Measurements from ENCODE around the gene TMEM19.

The TMEM19 gene

DNA sequence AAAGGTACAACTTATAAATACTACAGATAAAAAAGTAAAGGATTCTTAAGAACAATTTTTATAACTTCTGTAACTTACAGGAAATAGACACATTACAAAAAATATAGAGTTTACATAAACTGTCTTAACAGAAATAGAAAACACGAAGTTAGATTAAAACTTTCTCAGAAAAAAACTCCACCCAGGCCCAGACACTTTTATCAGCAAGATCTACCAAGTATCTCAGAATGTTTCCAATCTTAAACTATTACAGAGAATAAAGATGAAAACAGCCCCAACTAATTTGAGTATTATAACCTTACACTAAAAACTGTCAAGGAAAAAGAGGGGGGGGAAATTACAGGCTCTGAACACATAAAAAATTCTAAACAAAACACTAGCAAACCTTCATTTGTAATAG, 30.4 kb upstream of the TMEM19 start:
- TF ChIP-seq, protein P1, sequence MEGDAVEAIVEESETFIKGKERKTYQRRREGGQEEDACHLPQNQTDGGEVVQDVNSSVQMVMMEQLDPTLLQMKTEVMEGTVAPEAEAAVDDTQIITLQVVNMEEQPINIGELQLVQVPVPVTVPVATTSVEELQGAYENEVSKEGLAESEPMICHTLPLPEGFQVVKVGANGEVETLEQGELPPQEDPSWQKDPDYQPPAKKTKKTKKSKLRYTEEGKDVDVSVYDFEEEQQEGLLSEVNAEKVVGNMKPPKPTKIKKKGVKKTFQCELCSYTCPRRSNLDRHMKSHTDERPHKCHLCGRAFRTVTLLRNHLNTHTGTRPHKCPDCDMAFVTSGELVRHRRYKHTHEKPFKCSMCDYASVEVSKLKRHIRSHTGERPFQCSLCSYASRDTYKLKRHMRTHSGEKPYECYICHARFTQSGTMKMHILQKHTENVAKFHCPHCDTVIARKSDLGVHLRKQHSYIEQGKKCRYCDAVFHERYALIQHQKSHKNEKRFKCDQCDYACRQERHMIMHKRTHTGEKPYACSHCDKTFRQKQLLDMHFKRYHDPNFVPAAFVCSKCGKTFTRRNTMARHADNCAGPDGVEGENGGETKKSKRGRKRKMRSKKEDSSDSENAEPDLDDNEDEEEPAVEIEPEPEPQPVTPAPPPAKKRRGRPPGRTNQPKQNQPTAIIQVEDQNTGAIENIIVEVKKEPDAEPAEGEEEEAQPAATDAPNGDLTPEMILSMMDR (IDR thresholded peaks at IDR 0.05; ENCODE audit: borderline replicate concordance, insufficient read depth, low read depth, low read length), result no peak
- H3K4me3 ChIP-seq (ENCODE audit: low read depth, low read length), result no peak overlapping the region

GRCh38 chr12:71655907-71656306, 30.0 kb upstream of the TMEM19 start:
- TF ChIP-seq, protein P1 (IDR thresholded peaks at IDR 0.05; ENCODE audit: borderline replicate concordance, insufficient read depth, low read depth, low read length), result no peak
- no peak overlapping the region for H3K4me3 ChIP-seq (ENCODE audit: low read depth, low read length)

GRCh38 chr12:71656740-71657139, 29.1 kb upstream of the TMEM19 start:
- TF ChIP-seq, protein P1 (IDR thresholded peaks at IDR 0.05; ENCODE audit: borderline replicate concordance, insufficient read depth, low read depth, low read length), result no peak

DNA sequence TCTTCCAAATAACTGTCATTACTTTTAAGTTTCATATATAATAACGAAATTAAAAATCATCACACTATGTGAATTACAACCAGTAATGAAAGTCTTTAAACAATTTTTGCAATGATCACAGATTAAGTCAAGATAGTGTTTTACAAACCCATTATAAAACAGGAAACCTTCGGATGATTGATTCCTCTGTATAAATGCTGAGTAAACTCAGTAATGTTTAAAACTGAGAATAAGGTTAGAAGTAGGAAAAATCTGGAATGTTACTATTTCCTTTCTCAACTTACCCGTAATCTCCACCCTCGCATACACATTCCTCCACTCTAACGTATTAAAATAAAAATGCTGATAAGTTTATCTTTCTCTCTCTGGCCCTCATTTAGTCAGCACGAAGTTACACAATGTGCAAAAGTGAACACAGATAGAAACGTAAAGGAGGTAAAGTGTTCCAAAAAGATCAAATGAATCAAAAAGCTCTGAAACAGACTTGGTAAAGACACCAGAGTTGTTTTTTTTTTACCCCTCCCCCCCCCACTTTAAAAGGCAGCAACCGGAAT, 23.8 kb upstream of the TMEM19 start:
- TF ChIP-seq, protein P1 (IDR thresholded peaks at IDR 0.05; ENCODE audit: borderline replicate concordance, insufficient read depth, low read depth, low read length), result no peak
- H3K4me3 ChIP-seq (ENCODE audit: low read depth, low read length), result peak overlapping the region; percentile 79

More at GRCh38 chr12:71656740-71657139, 29.1 kb upstream of the TMEM19 start:
- H3K4me3 ChIP-seq (ENCODE audit: low read depth, low read length), result no peak overlapping the region

GRCh38 chr12:71662849-71663560, 22.9 kb upstream of the TMEM19 start:
- TF ChIP-seq, protein P1 (IDR thresholded peaks at IDR 0.05; ENCODE audit: borderline replicate concordance, insufficient read depth, low read depth, low read length), result no peak
- H3K4me3 ChIP-seq (ENCODE audit: low read depth, low read length), result peak overlapping the region; percentile 79

- TF ChIP-seq, protein P1 (IDR thresholded peaks at IDR 0.05; ENCODE audit: borderline replicate concordance, insufficient read depth, low read depth, low read length), result peak; percentile 39; the same call in 1 of the 2 replicates
- peak within 1 kb of the TSS; percentile 90 for H3K4me3 ChIP-seq (ENCODE audit: low read depth, low read length)
Measured at GRCh38 chr12:71663561-71664410, 22.1 kb upstream of the TMEM19 start, which contains the start of the genes THAP2 and ZFC3H1. Gene THAP2 (plus strand): TSS chr12:71664301. CDS start chr12:71664510, 209 bp downstream. Gene ZFC3H1 (minus strand): TSS chr12:71663848. CDS start chr12:71663610, 238 bp downstream.

Measured in GM12875 (cell line).